Measurements from ENCODE around the gene ZMYM1. TPM values are rescaled to one million over a fixed set of nuclear protein-coding genes. Genes with fewer than 3 reads are reported as not detected.
A peak's percentile ranks its signal among the peaks of the same experiment; 100 is the strongest.

Gene ZMYM1
- total RNA-seq, 1 experiment from 2014 or later: 39.1 TPM

- ChIA-PET CTCF (no interaction called here), POLR2A (no interaction called here)
- no TSS peak for BruUV-seq (replicated peaks)
- Histone ChIP-seq H3K4me1 (ENCODE audit: control insufficient read depth, insufficient read depth, low read length) (no peaks in the 10 kb centered on the region), H3K27me3 (ENCODE audit: control insufficient read depth, insufficient read depth, low read length) (no peaks in the 10 kb centered on the region), H3K27ac (ENCODE audit: low read length) (no peak overlapping the region), H3K4me3 (ENCODE audit: low read depth in 2 of 2, low read length in 2 of 2) (no peak overlapping the region), H3K9me3 (ENCODE audit: control insufficient read depth, insufficient read depth, low read depth, low read length) (no peaks in the 10 kb centered on the region), H3K36me3 (ENCODE audit: control insufficient read depth, insufficient read depth, low read length) (no peaks in the 10 kb centered on the region)
- TF ChIP-seq REST (IDR thresholded peaks at IDR 0.05; ENCODE audit: insufficient read depth in 1 of 2, low read depth in 2 of 2, low read length in 1 of 2) (no peak), POLR2AphosphoS5 (IDR thresholded peaks at IDR 0.05; ENCODE audit: low read depth, low read length) (no peak), TCF7L2 (IDR thresholded peaks at IDR 0.05; ENCODE audit: low read depth, low read length) (no peak), SIN3A (IDR thresholded peaks at IDR 0.05; ENCODE audit: borderline replicate concordance, insufficient read depth, low read depth, low read length) (no peak)
- TF ChIP-seq, protein P1, sequence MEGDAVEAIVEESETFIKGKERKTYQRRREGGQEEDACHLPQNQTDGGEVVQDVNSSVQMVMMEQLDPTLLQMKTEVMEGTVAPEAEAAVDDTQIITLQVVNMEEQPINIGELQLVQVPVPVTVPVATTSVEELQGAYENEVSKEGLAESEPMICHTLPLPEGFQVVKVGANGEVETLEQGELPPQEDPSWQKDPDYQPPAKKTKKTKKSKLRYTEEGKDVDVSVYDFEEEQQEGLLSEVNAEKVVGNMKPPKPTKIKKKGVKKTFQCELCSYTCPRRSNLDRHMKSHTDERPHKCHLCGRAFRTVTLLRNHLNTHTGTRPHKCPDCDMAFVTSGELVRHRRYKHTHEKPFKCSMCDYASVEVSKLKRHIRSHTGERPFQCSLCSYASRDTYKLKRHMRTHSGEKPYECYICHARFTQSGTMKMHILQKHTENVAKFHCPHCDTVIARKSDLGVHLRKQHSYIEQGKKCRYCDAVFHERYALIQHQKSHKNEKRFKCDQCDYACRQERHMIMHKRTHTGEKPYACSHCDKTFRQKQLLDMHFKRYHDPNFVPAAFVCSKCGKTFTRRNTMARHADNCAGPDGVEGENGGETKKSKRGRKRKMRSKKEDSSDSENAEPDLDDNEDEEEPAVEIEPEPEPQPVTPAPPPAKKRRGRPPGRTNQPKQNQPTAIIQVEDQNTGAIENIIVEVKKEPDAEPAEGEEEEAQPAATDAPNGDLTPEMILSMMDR (IDR thresholded peaks at IDR 0.05): no peak
- no peak for DNase-seq (ENCODE audit: low read depth, low spot score)
- intact Hi-C loops (cut with micrococcal nuclease; ENCODE audit: unreplicated experiment) (no loop called here), in situ Hi-C loops (cut with HindIII; ENCODE audit: low pct_unique_long_range_greater_than_20kb, low sequenced_read_pairs) (no loop called here)
- no peak for ATAC-seq
Measured at GRCh38 chr1:35044431-35044830, 34.8 kb upstream of the ZMYM1 start.

GRCh38 chr1:35046730-35047129 is 32.5 kb upstream of the ZMYM1 start:
- Histone ChIP-seq H3K27ac (ENCODE audit: low read length) (no peak overlapping the region), H3K27me3 (ENCODE audit: control insufficient read depth, insufficient read depth, low read length) (peaks cover 3% of the 10 kb centered on the region; the same call in 1 of the 2 replicates), H3K36me3 (ENCODE audit: control insufficient read depth, insufficient read depth, low read length) (no peaks in the 10 kb centered on the region), H3K4me3 (ENCODE audit: low read depth in 2 of 2, low read length in 2 of 2) (no peak overlapping the region), H3K4me1 (ENCODE audit: control insufficient read depth, insufficient read depth, low read length) (no peaks in the 10 kb centered on the region), H3K9me3 (ENCODE audit: control insufficient read depth, insufficient read depth, low read depth, low read length) (no peaks in the 10 kb centered on the region)
- TF ChIP-seq POLR2AphosphoS5 (IDR thresholded peaks at IDR 0.05; ENCODE audit: low read depth, low read length): no peak
- DNase-seq (ENCODE audit: low read depth, low spot score) (no peak), ATAC-seq (0 out of 2 replicates have a peak, but pooled peaks have one; percentile 12)
- POLR2A ChIA-PET: no interaction called here
- in situ Hi-C loops (cut with HindIII; ENCODE audit: low pct_unique_long_range_greater_than_20kb, low sequenced_read_pairs): no loop called here
- intact Hi-C loops (cut with micrococcal nuclease; ENCODE audit: unreplicated experiment): no loop called here
- no TSS peak for BruUV-seq (replicated peaks)
- CTCF ChIA-PET: no interaction called here

DNA sequence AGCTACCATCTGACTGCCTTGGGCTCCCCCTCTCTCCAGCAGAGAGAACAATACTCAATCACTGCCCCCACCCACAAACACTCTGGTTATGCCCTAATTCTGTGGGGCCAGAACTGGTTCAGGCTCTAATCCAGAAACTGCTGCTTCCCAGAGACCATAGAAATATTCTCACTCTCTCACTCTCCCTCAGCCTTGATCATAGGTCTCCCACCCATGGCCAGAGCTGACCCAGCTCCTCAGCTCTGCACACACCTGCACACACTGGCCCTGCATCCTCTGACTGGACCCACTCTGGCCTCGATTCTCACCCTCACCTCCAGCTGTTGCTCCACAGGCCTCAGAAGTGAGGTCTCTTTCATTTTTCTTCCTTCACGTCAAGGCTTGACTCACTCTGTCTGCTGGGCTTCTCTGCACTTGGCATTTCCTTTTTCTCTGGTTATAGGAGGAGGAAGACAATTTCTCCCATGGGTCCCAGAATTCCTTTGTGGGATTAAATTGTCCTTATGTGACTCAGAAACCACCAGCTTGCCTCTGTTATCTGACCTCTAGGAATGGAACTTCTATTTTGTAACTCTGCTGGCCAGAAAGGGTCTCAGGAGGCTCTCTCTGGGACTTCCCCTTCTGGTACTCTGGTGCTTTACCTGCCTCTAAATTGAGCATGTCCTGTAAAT is 31.9 kb upstream of the ZMYM1 start:
- BruUV-seq (replicated peaks): no TSS peak
- no peak overlapping the region for H3K4me3 ChIP-seq (ENCODE audit: low read depth in 2 of 2, low read length in 2 of 2)
- no peaks in the 10 kb centered on the region for H3K4me1 ChIP-seq (ENCODE audit: control insufficient read depth, insufficient read depth, low read length)
- no peaks in the 10 kb centered on the region for H3K36me3 ChIP-seq (ENCODE audit: control insufficient read depth, insufficient read depth, low read length)
- no peak overlapping the region for H3K27ac ChIP-seq (ENCODE audit: low read length)
- no peaks in the 10 kb centered on the region for H3K9me3 ChIP-seq (ENCODE audit: control insufficient read depth, insufficient read depth, low read depth, low read length)
- ChIA-PET CTCF (no interaction called here), POLR2A (no interaction called here)
- TF ChIP-seq TCF7L2 (IDR thresholded peaks at IDR 0.05; ENCODE audit: low read depth, low read length): no peak
- no peak for TF ChIP-seq POLR2AphosphoS5 (IDR thresholded peaks at IDR 0.05; ENCODE audit: low read depth, low read length)
- TF ChIP-seq, protein P1 (IDR thresholded peaks at IDR 0.05): no peak
- no peak for TF ChIP-seq REST (IDR thresholded peaks at IDR 0.05; ENCODE audit: insufficient read depth in 1 of 2, low read depth in 2 of 2, low read length in 1 of 2)
- no peak for TF ChIP-seq SIN3A (IDR thresholded peaks at IDR 0.05; ENCODE audit: borderline replicate concordance, insufficient read depth, low read depth, low read length)
- in situ Hi-C loops (cut with HindIII; ENCODE audit: low pct_unique_long_range_greater_than_20kb, low sequenced_read_pairs) (no loop called here), intact Hi-C loops (cut with micrococcal nuclease; ENCODE audit: unreplicated experiment) (no loop called here)
- ATAC-seq: peak; percentile 62; the same call in 1 of the 2 replicates
- peaks cover 3% of the 10 kb centered on the region; the same call in 1 of the 2 replicates for H3K27me3 ChIP-seq (ENCODE audit: control insufficient read depth, insufficient read depth, low read length)
- DNase-seq (ENCODE audit: low read depth, low spot score): no peak

Data from Panc1 (cell line).